ENCODE measurements around the gene LRP5. TPM values are rescaled to one million over a fixed set of nuclear protein-coding genes. Genes with fewer than 3 reads are reported as not detected.

The LRP5 gene
- total RNA-seq, 1 experiment from 2014 or later: 48.8 TPM

DNA sequence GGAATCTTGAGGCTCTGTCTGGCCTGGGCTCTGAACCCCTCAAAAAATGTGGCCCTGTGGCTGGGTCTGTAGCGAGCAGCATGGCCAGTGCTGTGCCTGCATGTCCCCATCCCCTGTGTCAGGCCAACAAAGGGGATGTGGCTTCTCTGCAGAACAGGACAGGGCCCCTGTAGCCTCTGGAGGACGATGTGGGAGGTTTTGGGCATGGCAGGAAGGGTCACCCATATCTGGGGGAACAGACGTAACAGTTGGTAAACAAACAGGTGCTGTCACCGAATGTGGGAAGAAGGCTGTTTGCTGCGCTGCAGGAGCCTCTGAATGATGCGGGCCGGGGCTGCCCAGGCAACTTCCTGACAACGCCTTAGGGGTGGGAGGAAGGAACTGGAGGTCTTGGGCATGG is 35.0 kb downstream of the LRP5 start:
- ATAC-seq: no peak
- Mint-ChIP-seq H3K9me3 (peaks cover 11% of the 10 kb centered on the region), H3K27ac (peak overlapping the region; percentile 86; the same call in 1 of the 2 replicates), H3K27me3 (ENCODE audit: low read depth) (no peaks in the 10 kb centered on the region), H3K4me3 (no peak overlapping the region), H3K36me3 (peaks cover 18% of the 10 kb centered on the region), H3K4me1 (peaks cover 24% of the 10 kb centered on the region)
- TF ChIP-seq TCF7 (CRISPR knock-in tag; IDR thresholded peaks at IDR 0.05; ENCODE audit: low read depth) (no peak), FOXP1 (CRISPR knock-in tag; IDR thresholded peaks at IDR 0.05; ENCODE audit: borderline replicate concordance) (0 out of 2 replicates have a peak, but pooled peaks have one; percentile 23), ATF1 (CRISPR knock-in tag; IDR thresholded peaks at IDR 0.05) (no peak), ZNF232 (CRISPR knock-in tag; IDR thresholded peaks at IDR 0.05) (no peak)
- ChIA-PET POLR2A (no interaction called here), CTCF (no interaction called here)
- DNase-seq (ENCODE audit: low spot score): no peak

DNA sequence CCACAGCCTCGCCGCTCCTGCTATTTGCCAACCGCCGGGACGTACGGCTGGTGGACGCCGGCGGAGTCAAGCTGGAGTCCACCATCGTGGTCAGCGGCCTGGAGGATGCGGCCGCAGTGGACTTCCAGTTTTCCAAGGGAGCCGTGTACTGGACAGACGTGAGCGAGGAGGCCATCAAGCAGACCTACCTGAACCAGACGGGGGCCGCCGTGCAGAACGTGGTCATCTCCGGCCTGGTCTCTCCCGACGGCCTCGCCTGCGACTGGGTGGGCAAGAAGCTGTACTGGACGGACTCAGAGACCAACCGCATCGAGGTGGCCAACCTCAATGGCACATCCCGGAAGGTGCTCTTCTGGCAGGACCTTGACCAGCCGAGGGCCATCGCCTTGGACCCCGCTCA is 35.5 kb downstream of the LRP5 start:
- no peak for ATAC-seq
- Mint-ChIP-seq H3K4me3 (no peak overlapping the region), H3K4me1 (peaks cover 19% of the 10 kb centered on the region), H3K36me3 (peaks cover 18% of the 10 kb centered on the region), H3K27me3 (ENCODE audit: low read depth) (no peaks in the 10 kb centered on the region), H3K27ac (no peak overlapping the region), H3K9me3 (peaks cover 11% of the 10 kb centered on the region)
- POLR2A ChIA-PET: no interaction called here
- no peak for DNase-seq (ENCODE audit: low spot score)
- TF ChIP-seq ZNF416 (CRISPR knock-in tag; IDR thresholded peaks at IDR 0.05) (no peak), ZNF121 (CRISPR knock-in tag; IDR thresholded peaks at IDR 0.05) (no peak), ELF4 (CRISPR knock-in tag; IDR thresholded peaks at IDR 0.05; ENCODE audit: low read depth) (no peak), CREB1 (CRISPR knock-in tag; IDR thresholded peaks at IDR 0.05) (no peak), ZNF263 (CRISPR knock-in tag; IDR thresholded peaks at IDR 0.05; ENCODE audit: low read depth) (no peak)
- TF ChIP-seq, protein P1, sequence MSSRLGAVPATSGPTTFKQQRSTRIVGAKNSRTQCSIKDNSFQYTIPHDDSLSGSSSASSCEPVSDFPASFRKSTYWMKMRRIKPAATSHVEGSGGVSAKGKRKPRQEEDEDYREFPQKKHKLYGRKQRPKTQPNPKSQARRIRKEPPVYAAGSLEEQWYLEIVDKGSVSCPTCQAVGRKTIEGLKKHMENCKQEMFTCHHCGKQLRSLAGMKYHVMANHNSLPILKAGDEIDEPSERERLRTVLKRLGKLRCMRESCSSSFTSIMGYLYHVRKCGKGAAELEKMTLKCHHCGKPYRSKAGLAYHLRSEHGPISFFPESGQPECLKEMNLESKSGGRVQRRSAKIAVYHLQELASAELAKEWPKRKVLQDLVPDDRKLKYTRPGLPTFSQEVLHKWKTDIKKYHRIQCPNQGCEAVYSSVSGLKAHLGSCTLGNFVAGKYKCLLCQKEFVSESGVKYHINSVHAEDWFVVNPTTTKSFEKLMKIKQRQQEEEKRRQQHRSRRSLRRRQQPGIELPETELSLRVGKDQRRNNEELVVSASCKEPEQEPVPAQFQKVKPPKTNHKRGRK (CRISPR knock-in tag; IDR thresholded peaks at IDR 0.05; ENCODE audit: borderline replicate concordance): no peak
- TF ChIP-seq, protein P2, sequence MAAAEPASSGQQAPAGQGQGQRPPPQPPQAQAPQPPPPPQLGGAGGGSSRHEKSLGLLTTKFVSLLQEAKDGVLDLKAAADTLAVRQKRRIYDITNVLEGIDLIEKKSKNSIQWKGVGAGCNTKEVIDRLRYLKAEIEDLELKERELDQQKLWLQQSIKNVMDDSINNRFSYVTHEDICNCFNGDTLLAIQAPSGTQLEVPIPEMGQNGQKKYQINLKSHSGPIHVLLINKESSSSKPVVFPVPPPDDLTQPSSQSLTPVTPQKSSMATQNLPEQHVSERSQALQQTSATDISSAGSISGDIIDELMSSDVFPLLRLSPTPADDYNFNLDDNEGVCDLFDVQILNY (CRISPR knock-in tag; IDR thresholded peaks at IDR 0.05): no peak
- TF ChIP-seq, protein P3, sequence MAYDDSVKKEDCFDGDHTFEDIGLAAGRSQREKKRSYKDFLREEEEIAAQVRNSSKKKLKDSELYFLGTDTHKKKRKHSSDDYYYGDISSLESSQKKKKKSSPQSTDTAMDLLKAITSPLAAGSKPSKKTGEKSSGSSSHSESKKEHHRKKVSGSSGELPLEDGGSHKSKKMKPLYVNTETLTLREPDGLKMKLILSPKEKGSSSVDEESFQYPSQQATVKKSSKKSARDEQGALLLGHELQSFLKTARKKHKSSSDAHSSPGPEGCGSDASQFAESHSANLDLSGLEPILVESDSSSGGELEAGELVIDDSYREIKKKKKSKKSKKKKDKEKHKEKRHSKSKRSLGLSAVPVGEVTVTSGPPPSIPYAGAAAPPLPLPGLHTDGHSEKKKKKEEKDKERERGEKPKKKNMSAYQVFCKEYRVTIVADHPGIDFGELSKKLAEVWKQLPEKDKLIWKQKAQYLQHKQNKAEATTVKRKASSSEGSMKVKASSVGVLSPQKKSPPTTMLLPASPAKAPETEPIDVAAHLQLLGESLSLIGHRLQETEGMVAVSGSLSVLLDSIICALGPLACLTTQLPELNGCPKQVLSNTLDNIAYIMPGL (CRISPR knock-in tag; IDR thresholded peaks at IDR 0.05): no peak
- TF ChIP-seq, protein P4, sequence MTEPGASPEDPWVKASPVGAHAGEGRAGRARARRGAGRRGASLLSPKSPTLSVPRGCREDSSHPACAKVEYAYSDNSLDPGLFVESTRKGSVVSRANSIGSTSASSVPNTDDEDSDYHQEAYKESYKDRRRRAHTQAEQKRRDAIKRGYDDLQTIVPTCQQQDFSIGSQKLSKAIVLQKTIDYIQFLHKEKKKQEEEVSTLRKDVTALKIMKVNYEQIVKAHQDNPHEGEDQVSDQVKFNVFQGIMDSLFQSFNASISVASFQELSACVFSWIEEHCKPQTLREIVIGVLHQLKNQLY (CRISPR knock-in tag; IDR thresholded peaks at IDR 0.05): no peak
- TF ChIP-seq, protein P5, sequence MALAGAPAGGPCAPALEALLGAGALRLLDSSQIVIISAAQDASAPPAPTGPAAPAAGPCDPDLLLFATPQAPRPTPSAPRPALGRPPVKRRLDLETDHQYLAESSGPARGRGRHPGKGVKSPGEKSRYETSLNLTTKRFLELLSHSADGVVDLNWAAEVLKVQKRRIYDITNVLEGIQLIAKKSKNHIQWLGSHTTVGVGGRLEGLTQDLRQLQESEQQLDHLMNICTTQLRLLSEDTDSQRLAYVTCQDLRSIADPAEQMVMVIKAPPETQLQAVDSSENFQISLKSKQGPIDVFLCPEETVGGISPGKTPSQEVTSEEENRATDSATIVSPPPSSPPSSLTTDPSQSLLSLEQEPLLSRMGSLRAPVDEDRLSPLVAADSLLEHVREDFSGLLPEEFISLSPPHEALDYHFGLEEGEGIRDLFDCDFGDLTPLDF (CRISPR knock-in tag; IDR thresholded peaks at IDR 0.05): no peak
- TF ChIP-seq, protein P6, sequence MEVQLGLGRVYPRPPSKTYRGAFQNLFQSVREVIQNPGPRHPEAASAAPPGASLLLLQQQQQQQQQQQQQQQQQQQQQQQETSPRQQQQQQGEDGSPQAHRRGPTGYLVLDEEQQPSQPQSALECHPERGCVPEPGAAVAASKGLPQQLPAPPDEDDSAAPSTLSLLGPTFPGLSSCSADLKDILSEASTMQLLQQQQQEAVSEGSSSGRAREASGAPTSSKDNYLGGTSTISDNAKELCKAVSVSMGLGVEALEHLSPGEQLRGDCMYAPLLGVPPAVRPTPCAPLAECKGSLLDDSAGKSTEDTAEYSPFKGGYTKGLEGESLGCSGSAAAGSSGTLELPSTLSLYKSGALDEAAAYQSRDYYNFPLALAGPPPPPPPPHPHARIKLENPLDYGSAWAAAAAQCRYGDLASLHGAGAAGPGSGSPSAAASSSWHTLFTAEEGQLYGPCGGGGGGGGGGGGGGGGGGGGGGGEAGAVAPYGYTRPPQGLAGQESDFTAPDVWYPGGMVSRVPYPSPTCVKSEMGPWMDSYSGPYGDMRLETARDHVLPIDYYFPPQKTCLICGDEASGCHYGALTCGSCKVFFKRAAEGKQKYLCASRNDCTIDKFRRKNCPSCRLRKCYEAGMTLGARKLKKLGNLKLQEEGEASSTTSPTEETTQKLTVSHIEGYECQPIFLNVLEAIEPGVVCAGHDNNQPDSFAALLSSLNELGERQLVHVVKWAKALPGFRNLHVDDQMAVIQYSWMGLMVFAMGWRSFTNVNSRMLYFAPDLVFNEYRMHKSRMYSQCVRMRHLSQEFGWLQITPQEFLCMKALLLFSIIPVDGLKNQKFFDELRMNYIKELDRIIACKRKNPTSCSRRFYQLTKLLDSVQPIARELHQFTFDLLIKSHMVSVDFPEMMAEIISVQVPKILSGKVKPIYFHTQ (CRISPR knock-in tag; IDR thresholded peaks at IDR 0.05): no peak
- TF ChIP-seq, protein P7, sequence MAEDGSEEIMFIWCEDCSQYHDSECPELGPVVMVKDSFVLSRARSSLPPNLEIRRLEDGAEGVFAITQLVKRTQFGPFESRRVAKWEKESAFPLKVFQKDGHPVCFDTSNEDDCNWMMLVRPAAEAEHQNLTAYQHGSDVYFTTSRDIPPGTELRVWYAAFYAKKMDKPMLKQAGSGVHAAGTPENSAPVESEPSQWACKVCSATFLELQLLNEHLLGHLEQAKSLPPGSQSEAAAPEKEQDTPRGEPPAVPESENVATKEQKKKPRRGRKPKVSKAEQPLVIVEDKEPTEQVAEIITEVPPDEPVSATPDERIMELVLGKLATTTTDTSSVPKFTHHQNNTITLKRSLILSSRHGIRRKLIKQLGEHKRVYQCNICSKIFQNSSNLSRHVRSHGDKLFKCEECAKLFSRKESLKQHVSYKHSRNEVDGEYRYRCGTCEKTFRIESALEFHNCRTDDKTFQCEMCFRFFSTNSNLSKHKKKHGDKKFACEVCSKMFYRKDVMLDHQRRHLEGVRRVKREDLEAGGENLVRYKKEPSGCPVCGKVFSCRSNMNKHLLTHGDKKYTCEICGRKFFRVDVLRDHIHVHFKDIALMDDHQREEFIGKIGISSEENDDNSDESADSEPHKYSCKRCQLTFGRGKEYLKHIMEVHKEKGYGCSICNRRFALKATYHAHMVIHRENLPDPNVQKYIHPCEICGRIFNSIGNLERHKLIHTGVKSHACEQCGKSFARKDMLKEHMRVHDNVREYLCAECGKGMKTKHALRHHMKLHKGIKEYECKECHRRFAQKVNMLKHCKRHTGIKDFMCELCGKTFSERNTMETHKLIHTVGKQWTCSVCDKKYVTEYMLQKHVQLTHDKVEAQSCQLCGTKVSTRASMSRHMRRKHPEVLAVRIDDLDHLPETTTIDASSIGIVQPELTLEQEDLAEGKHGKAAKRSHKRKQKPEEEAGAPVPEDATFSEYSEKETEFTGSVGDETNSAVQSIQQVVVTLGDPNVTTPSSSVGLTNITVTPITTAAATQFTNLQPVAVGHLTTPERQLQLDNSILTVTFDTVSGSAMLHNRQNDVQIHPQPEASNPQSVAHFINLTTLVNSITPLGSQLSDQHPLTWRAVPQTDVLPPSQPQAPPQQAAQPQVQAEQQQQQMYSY (CRISPR knock-in tag; IDR thresholded peaks at IDR 0.05): no peak
- CTCF ChIA-PET: no interaction called here

Measured in WTC11 (cell line).